Measurements from ENCODE around the gene NAB1. TPM values are rescaled to one million over a fixed set of nuclear protein-coding genes. Genes with fewer than 3 reads are reported as not detected.

Gene NAB1
- total and polyA plus RNA-seq, 2 donors (not counting 3 experiments of a cell fraction or from before 2014, with no cell fraction given) = 7.5 to 36.1 TPM

DNA sequence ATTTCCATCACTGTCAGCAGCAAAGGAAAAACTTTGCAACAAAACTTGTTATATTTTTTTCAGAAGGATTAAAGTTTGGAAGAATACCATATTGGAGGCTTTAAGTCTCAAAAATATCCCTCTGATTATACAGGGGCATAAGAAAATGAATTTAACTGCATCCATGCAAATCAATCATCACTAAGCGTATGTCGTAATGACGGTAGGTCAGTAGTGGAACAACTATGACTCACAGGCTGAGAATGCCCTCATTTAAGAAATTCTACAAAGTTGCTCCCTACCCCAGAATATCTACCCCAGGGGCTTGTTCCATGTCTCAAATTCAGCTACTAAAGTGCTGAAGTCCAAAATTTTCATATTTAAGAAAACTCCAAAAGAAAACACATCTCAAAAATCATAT lies 12.5 kb upstream of the NAB1 start:
- DNase-seq (ENCODE audit: low read depth, low spot score) (peak; percentile 70), FAIRE-seq (no peak)
- Histone ChIP-seq H3K4me1 (ENCODE audit: control insufficient read depth, extremely low read depth, insufficient read depth, low read length) (peaks cover 12% of the 10 kb centered on the region), H3K79me2 (ENCODE audit: control insufficient read depth, insufficient read depth, low read length) (no peaks in the 10 kb centered on the region), H3K9me1 (replicated peaks; ENCODE audit: control insufficient read depth, extremely low read depth, insufficient read depth, low read length) (no peaks in the 10 kb centered on the region), H3K27me3 (ENCODE audit: control insufficient read depth in 2 of 2, insufficient read depth in 2 of 2, low read length in 2 of 2) (no peaks in the 10 kb centered on the region), H2AFZ (ENCODE audit: low read depth, low read length) (no peak overlapping the region), H3K4me3 (replicated peaks in 1 of 3; ENCODE audit: insufficient read depth in 1 of 3, low read depth in 1 of 3, low read length in 3 of 3) (no peak overlapping the region), H3K36me3 (ENCODE audit: control insufficient read depth in 2 of 2, extremely low read depth in 1 of 2, insufficient read depth in 2 of 2, low read length in 2 of 2) (no peaks in the 10 kb centered on the region), H3K27ac (ENCODE audit: insufficient read depth, low read depth, low read length) (peak overlapping the region; percentile 22), H3K9me3 (replicated peaks; ENCODE audit: control insufficient read depth, insufficient read depth, low read length) (no peaks in the 10 kb centered on the region), H4K20me1 (replicated peaks; ENCODE audit: control insufficient read depth, extremely low read depth, insufficient read depth, low read length) (no peaks in the 10 kb centered on the region), H3K4me2 (ENCODE audit: insufficient read depth, low read length) (peak overlapping the region; percentile 37), H3K9ac (replicated peaks; ENCODE audit: extremely low read depth, insufficient read depth, low read length) (no peak overlapping the region)
- BruUV-seq (replicated peaks) = no TSS peak
- TF ChIP-seq FOS (IDR thresholded peaks at IDR 0.05; ENCODE audit: borderline replicate concordance, insufficient read depth, low read length) = no peak
- peak; percentile 83 for TF ChIP-seq JUN (IDR thresholded peaks at IDR 0.05; ENCODE audit: borderline replicate concordance, insufficient read depth, insufficient read length, low read depth)
- CTCF ChIA-PET = interaction anchor here (1.2 kb wide), 1 partner anchor 10 kb away, joined by 5 read pairs; no protein-coding TSS in a partner anchor
- dilution Hi-C loops (cut with MboI; ENCODE audit: extremely low pct_ligation_motif_present, low sequenced_read_pairs) = no loop called here
- POLR2A ChIA-PET = no interaction called here
- intact Hi-C loops (cut with micrococcal nuclease) = loop anchor here (2.0 kb wide), 1 partner anchor 46 kb away; no protein-coding TSS in a partner anchor

DNA sequence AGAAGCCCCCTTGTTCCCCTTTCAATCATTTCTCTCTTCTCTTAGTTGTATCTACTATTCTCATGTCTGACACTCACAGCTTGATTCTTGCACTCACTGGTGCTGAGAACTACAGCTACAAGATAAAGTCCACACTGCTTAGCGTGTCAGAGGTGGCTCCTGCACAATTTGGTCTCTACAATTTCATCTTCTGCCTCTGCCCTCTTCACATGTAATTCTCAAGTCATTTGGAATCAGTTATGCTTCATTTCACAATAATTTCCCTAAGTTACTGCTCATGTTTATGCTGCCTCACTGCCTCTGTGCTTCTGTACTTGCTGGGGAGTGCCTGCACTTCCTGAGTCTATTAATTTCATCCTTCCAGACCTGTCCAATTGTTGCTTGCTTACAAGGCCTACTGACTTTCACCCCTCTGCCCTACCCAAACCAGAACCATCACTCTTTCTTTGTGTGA lies 11.6 kb upstream of the NAB1 start:
- H3K9me3 ChIP-seq (replicated peaks; ENCODE audit: control insufficient read depth, insufficient read depth, low read length) = no peaks in the 10 kb centered on the region
- peaks cover 12% of the 10 kb centered on the region for H3K4me1 ChIP-seq (ENCODE audit: control insufficient read depth, extremely low read depth, insufficient read depth, low read length)
- ChIA-PET CTCF (interaction anchor here (0.7 to 1.2 kb wide), 2 partner anchors 9 to 13 kb away, joined by 3 to 5 read pairs; no protein-coding TSS in a partner anchor), POLR2A (no interaction called here)
- no TSS peak for BruUV-seq (replicated peaks)
- no peaks in the 10 kb centered on the region for H3K9me1 ChIP-seq (replicated peaks; ENCODE audit: control insufficient read depth, extremely low read depth, insufficient read depth, low read length)
- H3K4me3 ChIP-seq (replicated peaks in 1 of 3; ENCODE audit: insufficient read depth in 1 of 3, low read depth in 1 of 3, low read length in 3 of 3) = no peak overlapping the region
- H3K4me2 ChIP-seq (ENCODE audit: insufficient read depth, low read length) = no peak overlapping the region
- no peaks in the 10 kb centered on the region for H3K79me2 ChIP-seq (ENCODE audit: control insufficient read depth, insufficient read depth, low read length)
- H2AFZ ChIP-seq (ENCODE audit: low read depth, low read length) = peak overlapping the region; percentile 52
- H3K36me3 ChIP-seq (ENCODE audit: control insufficient read depth in 2 of 2, extremely low read depth in 1 of 2, insufficient read depth in 2 of 2, low read length in 2 of 2) = no peaks in the 10 kb centered on the region
- TF ChIP-seq FOS (IDR thresholded peaks at IDR 0.05; ENCODE audit: borderline replicate concordance, insufficient read depth, low read length) (no peak), POLR2AphosphoS5 (IDR thresholded peaks at IDR 0.05; ENCODE audit: insufficient read depth, low read depth, low read length) (no peak), MYC (IDR thresholded peaks at IDR 0.05; ENCODE audit: low read depth, low read length) (no peak), EZH2 (IDR thresholded peaks at IDR 0.05; ENCODE audit: borderline replicate concordance, low read depth, low read length, severe bottlenecking) (no peak), JUN (IDR thresholded peaks at IDR 0.05; ENCODE audit: borderline replicate concordance, insufficient read depth, insufficient read length, low read depth) (no peak), POLR2A (IDR thresholded peaks at IDR 0.05; ENCODE audit: low read depth, low read length) (no peak), GATA2 (IDR thresholded peaks at IDR 0.05; ENCODE audit: insufficient read depth, insufficient read length, low read depth, low read length) (no peak)
- TF ChIP-seq, protein P1, sequence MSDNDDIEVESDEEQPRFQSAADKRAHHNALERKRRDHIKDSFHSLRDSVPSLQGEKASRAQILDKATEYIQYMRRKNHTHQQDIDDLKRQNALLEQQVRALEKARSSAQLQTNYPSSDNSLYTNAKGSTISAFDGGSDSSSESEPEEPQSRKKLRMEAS (IDR thresholded peaks at IDR 0.05; ENCODE audit: insufficient read depth, insufficient read length) = no peak
- TF ChIP-seq, protein P2, sequence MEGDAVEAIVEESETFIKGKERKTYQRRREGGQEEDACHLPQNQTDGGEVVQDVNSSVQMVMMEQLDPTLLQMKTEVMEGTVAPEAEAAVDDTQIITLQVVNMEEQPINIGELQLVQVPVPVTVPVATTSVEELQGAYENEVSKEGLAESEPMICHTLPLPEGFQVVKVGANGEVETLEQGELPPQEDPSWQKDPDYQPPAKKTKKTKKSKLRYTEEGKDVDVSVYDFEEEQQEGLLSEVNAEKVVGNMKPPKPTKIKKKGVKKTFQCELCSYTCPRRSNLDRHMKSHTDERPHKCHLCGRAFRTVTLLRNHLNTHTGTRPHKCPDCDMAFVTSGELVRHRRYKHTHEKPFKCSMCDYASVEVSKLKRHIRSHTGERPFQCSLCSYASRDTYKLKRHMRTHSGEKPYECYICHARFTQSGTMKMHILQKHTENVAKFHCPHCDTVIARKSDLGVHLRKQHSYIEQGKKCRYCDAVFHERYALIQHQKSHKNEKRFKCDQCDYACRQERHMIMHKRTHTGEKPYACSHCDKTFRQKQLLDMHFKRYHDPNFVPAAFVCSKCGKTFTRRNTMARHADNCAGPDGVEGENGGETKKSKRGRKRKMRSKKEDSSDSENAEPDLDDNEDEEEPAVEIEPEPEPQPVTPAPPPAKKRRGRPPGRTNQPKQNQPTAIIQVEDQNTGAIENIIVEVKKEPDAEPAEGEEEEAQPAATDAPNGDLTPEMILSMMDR (IDR thresholded peaks at IDR 0.05; ENCODE audit: extremely low read depth in 1 of 2, insufficient read depth in 1 of 2, low read depth in 1 of 2, low read length in 2 of 2) = no peak
- no peaks in the 10 kb centered on the region for H4K20me1 ChIP-seq (replicated peaks; ENCODE audit: control insufficient read depth, extremely low read depth, insufficient read depth, low read length)
- no peak overlapping the region for H3K9ac ChIP-seq (replicated peaks; ENCODE audit: extremely low read depth, insufficient read depth, low read length)
- FAIRE-seq (no peak), DNase-seq (ENCODE audit: low read depth, low spot score) (peak; percentile 35)
- H3K27ac ChIP-seq (ENCODE audit: insufficient read depth, low read depth, low read length) = no peak overlapping the region
- intact Hi-C loops (cut with micrococcal nuclease) (loop anchor here (2.0 kb wide), 1 partner anchor 45 kb away; no protein-coding TSS in a partner anchor), dilution Hi-C loops (cut with MboI; ENCODE audit: extremely low pct_ligation_motif_present, low sequenced_read_pairs) (no loop called here)
- no peaks in the 10 kb centered on the region for H3K27me3 ChIP-seq (ENCODE audit: control insufficient read depth in 2 of 2, insufficient read depth in 2 of 2, low read length in 2 of 2)

All from endothelial cell of umbilical vein (primary cell).